ENCODE measurements around the gene MEGF10. TPM values are rescaled to one million over a fixed set of nuclear protein-coding genes. Genes with fewer than 3 reads are reported as not detected.

MEGF10 gene
- total RNA-seq, 4 donors from 2014 or later, result 0.50 to 2.9 (median 0.95) TPM

GRCh38 chr5:127343866-127344265, 53.3 kb downstream of the MEGF10 start:
- H3K27me3 ChIP-seq, result no peaks in the 10 kb centered on the region
- H3K27ac ChIP-seq (replicated peaks in 1 of 4), result no peak overlapping the region
- H3K9me3 ChIP-seq, result no peaks in the 10 kb centered on the region
- TF ChIP-seq, protein P1, sequence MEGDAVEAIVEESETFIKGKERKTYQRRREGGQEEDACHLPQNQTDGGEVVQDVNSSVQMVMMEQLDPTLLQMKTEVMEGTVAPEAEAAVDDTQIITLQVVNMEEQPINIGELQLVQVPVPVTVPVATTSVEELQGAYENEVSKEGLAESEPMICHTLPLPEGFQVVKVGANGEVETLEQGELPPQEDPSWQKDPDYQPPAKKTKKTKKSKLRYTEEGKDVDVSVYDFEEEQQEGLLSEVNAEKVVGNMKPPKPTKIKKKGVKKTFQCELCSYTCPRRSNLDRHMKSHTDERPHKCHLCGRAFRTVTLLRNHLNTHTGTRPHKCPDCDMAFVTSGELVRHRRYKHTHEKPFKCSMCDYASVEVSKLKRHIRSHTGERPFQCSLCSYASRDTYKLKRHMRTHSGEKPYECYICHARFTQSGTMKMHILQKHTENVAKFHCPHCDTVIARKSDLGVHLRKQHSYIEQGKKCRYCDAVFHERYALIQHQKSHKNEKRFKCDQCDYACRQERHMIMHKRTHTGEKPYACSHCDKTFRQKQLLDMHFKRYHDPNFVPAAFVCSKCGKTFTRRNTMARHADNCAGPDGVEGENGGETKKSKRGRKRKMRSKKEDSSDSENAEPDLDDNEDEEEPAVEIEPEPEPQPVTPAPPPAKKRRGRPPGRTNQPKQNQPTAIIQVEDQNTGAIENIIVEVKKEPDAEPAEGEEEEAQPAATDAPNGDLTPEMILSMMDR (IDR thresholded peaks at IDR 0.05), result no peak
- TF ChIP-seq POLR2A (IDR thresholded peaks at IDR 0.05; ENCODE audit: low read depth), result no peak
- TF ChIP-seq POLR2AphosphoS5 (IDR thresholded peaks at IDR 0.05), result no peak
- no peak for TF ChIP-seq EP300 (IDR thresholded peaks at IDR 0.05)
- intact Hi-C loops (cut with DNase I), result no loop called here
- no peak for DNase-seq (ENCODE audit: extremely low spot score)
- 68% methylated on average over 1 of the region's 1 CpG for WGBS
- H3K36me3 ChIP-seq, result no peaks in the 10 kb centered on the region
- no peaks in the 10 kb centered on the region for H3K4me1 ChIP-seq
- H3K4me3 ChIP-seq, result no peak overlapping the region

DNA sequence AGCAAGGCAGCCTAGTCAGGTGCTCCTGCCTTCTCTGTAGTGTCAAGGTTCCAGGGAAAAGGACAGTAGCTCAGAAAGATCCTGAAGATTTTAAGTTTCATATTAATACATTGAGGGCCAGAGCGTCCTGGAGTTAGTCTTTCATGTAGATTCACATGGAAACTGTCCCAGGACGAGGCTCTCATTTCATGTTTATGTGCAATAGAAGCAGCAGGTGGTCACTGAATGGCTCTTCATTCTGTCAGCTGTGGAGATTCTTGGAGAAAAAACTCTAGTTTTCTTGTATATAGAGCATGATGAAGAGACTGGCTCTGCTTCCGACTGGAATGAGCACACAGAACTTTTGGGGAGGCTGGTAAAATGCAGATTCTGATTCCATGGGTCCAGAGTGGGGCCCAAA, 54.3 kb downstream of the MEGF10 start:
- 66% methylated on average over 3 of the region's 3 CpGs for WGBS

DNA sequence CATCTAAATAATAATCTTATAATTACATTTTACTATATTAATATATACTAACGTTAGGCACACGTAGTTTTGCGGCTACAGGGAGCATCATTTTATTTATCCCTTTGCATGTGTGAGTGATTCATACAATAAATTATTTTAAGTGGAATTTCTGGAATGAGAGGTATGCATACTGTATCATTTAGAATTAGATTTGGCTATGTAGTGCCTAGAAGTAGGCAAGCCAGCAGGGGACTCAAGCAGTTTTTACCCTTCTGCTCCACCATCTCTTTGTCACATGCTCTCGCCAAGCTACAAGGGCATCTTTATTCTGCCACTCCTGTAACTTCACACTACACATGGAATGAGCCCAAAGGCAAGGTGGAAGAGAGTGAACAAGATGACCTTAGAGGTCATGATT, 60.8 kb downstream of the MEGF10 start:
- DNase-seq (ENCODE audit: extremely low spot score), result no peak
- no peaks in the 10 kb centered on the region for H3K27me3 ChIP-seq
- H3K36me3 ChIP-seq, result no peaks in the 10 kb centered on the region
- intact Hi-C loops (cut with DNase I), result no loop called here
- 84% methylated on average over 4 of the region's 4 CpGs for WGBS
- TF ChIP-seq POLR2AphosphoS5 (IDR thresholded peaks at IDR 0.05) (no peak), POLR2A (IDR thresholded peaks at IDR 0.05; ENCODE audit: low read depth) (no peak), EP300 (IDR thresholded peaks at IDR 0.05) (no peak)
- TF ChIP-seq, protein P1 (IDR thresholded peaks at IDR 0.05), result no peak
- no peaks in the 10 kb centered on the region for H3K9me3 ChIP-seq
- H3K27ac ChIP-seq (replicated peaks in 1 of 4), result no peak overlapping the region
- no peak overlapping the region for H3K4me3 ChIP-seq
- no peaks in the 10 kb centered on the region for H3K4me1 ChIP-seq

More for the DNA sequence above, 54.3 kb downstream of the MEGF10 start:
- Histone ChIP-seq H3K36me3 (no peaks in the 10 kb centered on the region), H3K4me3 (no peak overlapping the region), H3K27ac (replicated peaks in 1 of 4) (no peak overlapping the region), H3K27me3 (no peaks in the 10 kb centered on the region), H3K4me1 (no peaks in the 10 kb centered on the region), H3K9me3 (no peaks in the 10 kb centered on the region)
- DNase-seq (ENCODE audit: extremely low spot score), result no peak
- intact Hi-C loops (cut with DNase I), result no loop called here
- TF ChIP-seq POLR2AphosphoS5 (IDR thresholded peaks at IDR 0.05) (no peak), EP300 (IDR thresholded peaks at IDR 0.05) (no peak), POLR2A (IDR thresholded peaks at IDR 0.05; ENCODE audit: low read depth) (no peak)
- TF ChIP-seq, protein P1 (IDR thresholded peaks at IDR 0.05), result no peak

DNA sequence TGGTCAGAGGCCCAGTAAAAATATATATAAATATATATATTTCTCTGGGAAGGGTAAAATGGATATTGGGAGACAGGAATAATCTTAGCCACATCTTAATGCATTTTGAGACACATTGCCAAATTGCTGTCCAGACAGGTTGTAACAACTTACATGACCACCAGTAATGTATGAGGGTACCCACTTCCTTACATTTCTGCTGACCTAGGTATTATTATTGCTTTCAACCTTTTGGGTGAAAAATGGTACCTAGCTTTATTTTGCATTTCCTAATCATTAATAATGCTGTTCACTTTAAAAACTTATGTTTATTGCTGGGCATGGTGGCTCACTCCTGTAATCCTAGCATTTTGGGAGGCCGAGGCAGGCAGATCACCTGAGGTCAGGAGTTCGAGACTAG, 61.5 kb downstream of the MEGF10 start:
- no peak for DNase-seq (ENCODE audit: extremely low spot score)
- Histone ChIP-seq H3K36me3 (no peaks in the 10 kb centered on the region), H3K27ac (replicated peaks in 1 of 4) (no peak overlapping the region), H3K4me1 (no peaks in the 10 kb centered on the region), H3K27me3 (no peaks in the 10 kb centered on the region), H3K4me3 (no peak overlapping the region), H3K9me3 (no peaks in the 10 kb centered on the region)
- intact Hi-C loops (cut with DNase I), result no loop called here
- 89% methylated on average over 2 of the region's 2 CpGs for WGBS
- TF ChIP-seq, protein P1 (IDR thresholded peaks at IDR 0.05), result no peak
- TF ChIP-seq POLR2A (IDR thresholded peaks at IDR 0.05; ENCODE audit: low read depth) (no peak), POLR2AphosphoS5 (IDR thresholded peaks at IDR 0.05) (no peak), EP300 (IDR thresholded peaks at IDR 0.05) (no peak)

DNA sequence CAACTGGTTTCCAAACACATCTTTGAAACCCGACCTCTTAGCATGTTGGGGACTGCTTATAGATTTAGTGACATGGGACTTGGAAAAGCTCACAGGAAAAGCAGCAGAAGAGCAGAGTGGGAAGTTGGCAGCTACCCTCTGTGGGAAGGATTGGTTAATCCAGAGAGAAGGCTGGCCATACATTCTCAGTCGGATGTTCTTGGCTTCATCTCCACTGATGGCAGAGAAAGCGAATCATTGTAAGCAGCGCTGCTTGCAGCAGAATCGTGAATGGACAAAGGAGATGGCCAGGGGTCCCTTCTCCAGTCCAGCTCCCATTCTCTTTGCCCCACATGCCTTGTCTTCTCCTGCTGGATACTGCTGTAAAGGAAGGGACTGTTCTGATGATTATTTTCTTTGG, 62.7 kb downstream of the MEGF10 start:
- no peaks in the 10 kb centered on the region for H3K4me1 ChIP-seq
- intact Hi-C loops (cut with DNase I), result no loop called here
- no peak overlapping the region for H3K4me3 ChIP-seq
- 76% methylated on average over 5 of the region's 5 CpGs for WGBS
- no peaks in the 10 kb centered on the region for H3K27me3 ChIP-seq
- no peaks in the 10 kb centered on the region for H3K9me3 ChIP-seq
- no peaks in the 10 kb centered on the region for H3K36me3 ChIP-seq
- no peak for DNase-seq (ENCODE audit: extremely low spot score)
- TF ChIP-seq EP300 (IDR thresholded peaks at IDR 0.05) (no peak), POLR2AphosphoS5 (IDR thresholded peaks at IDR 0.05) (no peak), POLR2A (IDR thresholded peaks at IDR 0.05; ENCODE audit: low read depth) (no peak)
- TF ChIP-seq, protein P1 (IDR thresholded peaks at IDR 0.05), result no peak
- H3K27ac ChIP-seq (replicated peaks in 1 of 4), result no peak overlapping the region

All from esophagus muscularis mucosa (tissue), 4 donors.